Liver (tissue), 9 donors: ENCODE data around the gene BACH2. TPM values are rescaled to one million over a fixed set of nuclear protein-coding genes. Genes with fewer than 3 reads are reported as not detected.

Source experiments
- DNase-seq: peaks from one replicate; pipeline ENCODE4 v3.0.0-alpha.2; 2017; ENCODE audit warnings: low spot score
- H3K27ac ChIP-seq, 2 donors: one replicate each; pipeline ENCODE4 v1.7.0; 2013; ENCODE audit warnings: inconsistent platforms in 2 of 2, low read length in 2 of 2, control low read depth in 1 of 2, low read depth in 1 of 2, mild to moderate bottlenecking in 1 of 2
- H3K27me3 ChIP-seq, 4 donors: one replicate each; pipeline versions ENCODE4 v1.6.1 to v1.7.0; 2013; ENCODE audit warnings: low read length in 3 of 4, inconsistent platforms in 1 of 4, mild to moderate bottlenecking in 1 of 4, moderate library complexity in 1 of 4; ENCODE audit not compliant: control insufficient read depth in 4 of 4, insufficient read depth in 4 of 4
- H3K36me3 ChIP-seq, 4 donors: one replicate each; pipeline versions ENCODE4 v1.6.1 to v1.7.0; 2013; ENCODE audit warnings: low read length in 3 of 4, mild to moderate bottlenecking in 3 of 4, low read depth in 1 of 4, moderate library complexity in 1 of 4; ENCODE audit not compliant: control insufficient read depth in 4 of 4, insufficient read depth in 3 of 4
- H3K4me1 ChIP-seq, 4 donors: one replicate each; pipeline versions ENCODE4 v1.6.1 to v1.7.0; 2013; ENCODE audit warnings: low read length in 3 of 4, mild to moderate bottlenecking in 3 of 4, moderate library complexity in 1 of 4; ENCODE audit not compliant: control insufficient read depth in 4 of 4, insufficient read depth in 4 of 4
- H3K4me3 ChIP-seq, 3 donors: one replicate each; pipeline versions ENCODE4 v1.6.1 to v1.7.0; 2013; ENCODE audit warnings: low read length in 3 of 3, control low read depth in 1 of 3, low read depth in 1 of 3, mild to moderate bottlenecking in 1 of 3
- H3K9ac ChIP-seq, 2 donors: one replicate each; pipeline ENCODE4 v1.7.0; 2013; ENCODE audit warnings: low read length in 2 of 2, mild to moderate bottlenecking in 2 of 2, moderate library complexity in 2 of 2, control low read depth in 1 of 2, low read depth in 1 of 2
- H3K9me3 ChIP-seq, 4 donors: one replicate each; pipeline versions ENCODE4 v1.6.1 to v1.7.0; 2013; ENCODE audit warnings: low read length in 3 of 4; ENCODE audit not compliant: control insufficient read depth in 4 of 4
- ATF3 ChIP-seq: IDR thresholded peaks from 2 replicates; pipeline ENCODE4 v1.6.1; 2016; ENCODE audit warnings: antibody characterized with exemption
- EGR1 ChIP-seq, 2 donors: IDR thresholded peaks; 2 replicates each; pipeline ENCODE4 v1.6.1; 2016 to 2018; ENCODE audit warnings: antibody characterized with exemption in 2 of 2, low read depth in 2 of 2
- FOXA1 ChIP-seq: IDR thresholded peaks from 2 replicates; pipeline ENCODE4 v1.6.1; 2016; ENCODE audit warnings: antibody characterized with exemption
- FOXA2 ChIP-seq: IDR thresholded peaks from 2 replicates; pipeline ENCODE4 v1.6.1; 2016; ENCODE audit warnings: antibody characterized with exemption
- GABPA ChIP-seq, 2 donors: IDR thresholded peaks in 1 of 2; conservative IDR thresholded peaks in 1 of 2; 2 replicates each; pipeline ENCODE4 v1.6.1; 2016; ENCODE audit warnings: antibody characterized with exemption in 2 of 2, mild to moderate bottlenecking in 1 of 2, moderate library complexity in 1 of 2
- HNF4A ChIP-seq, 2 donors: conservative IDR thresholded peaks; 2 replicates each; pipeline ENCODE4 v1.6.1; 2016; ENCODE audit warnings: antibody characterized with exemption in 2 of 2, mild to moderate bottlenecking in 2 of 2
- HNF4G ChIP-seq: IDR thresholded peaks from 2 replicates; pipeline ENCODE4 v1.6.1; 2016; ENCODE audit warnings: antibody characterized with exemption
- JUND ChIP-seq, 2 donors: IDR thresholded peaks; 2 replicates each; pipeline ENCODE4 v1.6.1; 2016; ENCODE audit warnings: antibody characterized with exemption in 2 of 2
- MAX ChIP-seq: IDR thresholded peaks from 2 replicates; pipeline ENCODE4 v1.6.1; 2016; ENCODE audit warnings: antibody characterized with exemption
- NR2F2 ChIP-seq: IDR thresholded peaks from 2 replicates; pipeline ENCODE4 v1.6.1; 2016; ENCODE audit warnings: antibody characterized with exemption
- RAD21 ChIP-seq, 2 donors: IDR thresholded peaks; 2 replicates each; pipeline ENCODE4 v1.6.1; 2016; ENCODE audit warnings: antibody characterized with exemption in 2 of 2, mild to moderate bottlenecking in 2 of 2
- RXRA ChIP-seq, 2 donors: IDR thresholded peaks; 2 replicates each; pipeline ENCODE4 v1.6.1; 2017 to 2018; ENCODE audit warnings: antibody characterized with exemption in 2 of 2, mild to moderate bottlenecking in 1 of 2
- SP1 ChIP-seq: IDR thresholded peaks from 2 replicates; pipeline ENCODE4 v1.6.1; 2018; ENCODE audit warnings: antibody characterized with exemption, mild to moderate bottlenecking
- TAF1 ChIP-seq: conservative IDR thresholded peaks from 2 replicates; pipeline ENCODE4 v1.6.1; 2016; ENCODE audit warnings: antibody characterized with exemption, mild to moderate bottlenecking
- YY1 ChIP-seq: IDR thresholded peaks from 2 replicates; pipeline ENCODE4 v1.6.1; 2016; ENCODE audit warnings: antibody characterized with exemption, mild to moderate bottlenecking
- WGBS: extraction: QIAGEN DNeasy Blood & Tissue Kit; methylation state at CpG from one replicate; pipeline ENCODE4 v1.1.7; 2013; 5-methylcytosine and 5-hydroxymethylcytosine counted together
- polyA plus RNA-seq, 2 donors: library from polyadenylated mRNA; stranded (reverse) in 1 of 2; unstranded in 1 of 2; fragments of 200-250 nt in 1 of 2; fragments of >200 nt in 1 of 2; fragmentation: Nextera tagmentation in 1 of 2; extraction: Ambion mirVana in 1 of 2; gene quantifications; one replicate each; pipeline versions ENCODE4 v1.2.1 to v1.2.3, GENCODE V29; 2013 to 2015
- total RNA-seq, 2 donors: library from RNA; depleted of rRNA; stranded (reverse); fragments of >200 nt; gene quantifications; one replicate each; pipeline ENCODE4 v1.2.3, GENCODE V29; 2014
- TF ChIP-seq, protein P1 (sequence below): IDR thresholded peaks from 2 replicates; pipeline ENCODE4 v1.6.1; 2016; ENCODE audit warnings: antibody characterized with exemption, mild to moderate bottlenecking
- TF ChIP-seq, protein P2 (sequence below): IDR thresholded peaks from 2 replicates; pipeline ENCODE4 v1.6.1; 2016; ENCODE audit warnings: antibody characterized with exemption
- TF ChIP-seq, protein P3 (sequence below): fragments of 150-350 bp; IDR thresholded peaks from 2 replicates; pipeline ENCODE4 v1.5.1; 2017; ENCODE audit warnings: improper control_type of control experiment, low read depth, low read length; ENCODE audit not compliant: missing input control
- donor health status: healthy.
- donor health status: healthy.
- donor health status: healthy.
- donor health status: healthy.
- donor health status: healthy.

Gene BACH2
- total and polyA plus RNA-seq, 4 donors = 1.9 to 3.7 (median 1.9) TPM

- no peaks in the 10 kb centered on the region for H3K27me3 ChIP-seq
- WGBS = 84% methylated on average over 1 of the region's 1 CpG
- H3K36me3 ChIP-seq = no peaks in the 10 kb centered on the region
- DNase-seq = no peak
- H3K4me1 ChIP-seq = no peaks in the 10 kb centered on the region
- H3K9me3 ChIP-seq = no peaks in the 10 kb centered on the region
- H3K27ac ChIP-seq = no peak overlapping the region
- TF ChIP-seq RXRA (IDR thresholded peaks at IDR 0.05) = no peak
- no peak for TF ChIP-seq FOXA2
- TF ChIP-seq HNF4A (conservative IDR thresholded peaks at IDR 0.05) = no peak
- TF ChIP-seq ATF3 = no peak
- TF ChIP-seq HNF4G = no peak
- no peak for TF ChIP-seq SP1
- TF ChIP-seq JUND (IDR thresholded peaks at IDR 0.05) = no peak
- no peak for TF ChIP-seq EGR1 (IDR thresholded peaks at IDR 0.05; ENCODE audit: low read depth in 2 of 2)
- TF ChIP-seq FOXA1 = no peak
- TF ChIP-seq, protein P1, sequence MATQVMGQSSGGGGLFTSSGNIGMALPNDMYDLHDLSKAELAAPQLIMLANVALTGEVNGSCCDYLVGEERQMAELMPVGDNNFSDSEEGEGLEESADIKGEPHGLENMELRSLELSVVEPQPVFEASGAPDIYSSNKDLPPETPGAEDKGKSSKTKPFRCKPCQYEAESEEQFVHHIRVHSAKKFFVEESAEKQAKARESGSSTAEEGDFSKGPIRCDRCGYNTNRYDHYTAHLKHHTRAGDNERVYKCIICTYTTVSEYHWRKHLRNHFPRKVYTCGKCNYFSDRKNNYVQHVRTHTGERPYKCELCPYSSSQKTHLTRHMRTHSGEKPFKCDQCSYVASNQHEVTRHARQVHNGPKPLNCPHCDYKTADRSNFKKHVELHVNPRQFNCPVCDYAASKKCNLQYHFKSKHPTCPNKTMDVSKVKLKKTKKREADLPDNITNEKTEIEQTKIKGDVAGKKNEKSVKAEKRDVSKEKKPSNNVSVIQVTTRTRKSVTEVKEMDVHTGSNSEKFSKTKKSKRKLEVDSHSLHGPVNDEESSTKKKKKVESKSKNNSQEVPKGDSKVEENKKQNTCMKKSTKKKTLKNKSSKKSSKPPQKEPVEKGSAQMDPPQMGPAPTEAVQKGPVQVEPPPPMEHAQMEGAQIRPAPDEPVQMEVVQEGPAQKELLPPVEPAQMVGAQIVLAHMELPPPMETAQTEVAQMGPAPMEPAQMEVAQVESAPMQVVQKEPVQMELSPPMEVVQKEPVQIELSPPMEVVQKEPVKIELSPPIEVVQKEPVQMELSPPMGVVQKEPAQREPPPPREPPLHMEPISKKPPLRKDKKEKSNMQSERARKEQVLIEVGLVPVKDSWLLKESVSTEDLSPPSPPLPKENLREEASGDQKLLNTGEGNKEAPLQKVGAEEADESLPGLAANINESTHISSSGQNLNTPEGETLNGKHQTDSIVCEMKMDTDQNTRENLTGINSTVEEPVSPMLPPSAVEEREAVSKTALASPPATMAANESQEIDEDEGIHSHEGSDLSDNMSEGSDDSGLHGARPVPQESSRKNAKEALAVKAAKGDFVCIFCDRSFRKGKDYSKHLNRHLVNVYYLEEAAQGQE = no peak
- TF ChIP-seq NR2F2 = no peak
- TF ChIP-seq GABPA (IDR thresholded peaks at IDR 0.05 in 1 of 2, conservative IDR thresholded peaks at IDR 0.05 in 1 of 2) = no peak
- TF ChIP-seq YY1 = no peak
- no peak for TF ChIP-seq TAF1
- TF ChIP-seq, protein P2, sequence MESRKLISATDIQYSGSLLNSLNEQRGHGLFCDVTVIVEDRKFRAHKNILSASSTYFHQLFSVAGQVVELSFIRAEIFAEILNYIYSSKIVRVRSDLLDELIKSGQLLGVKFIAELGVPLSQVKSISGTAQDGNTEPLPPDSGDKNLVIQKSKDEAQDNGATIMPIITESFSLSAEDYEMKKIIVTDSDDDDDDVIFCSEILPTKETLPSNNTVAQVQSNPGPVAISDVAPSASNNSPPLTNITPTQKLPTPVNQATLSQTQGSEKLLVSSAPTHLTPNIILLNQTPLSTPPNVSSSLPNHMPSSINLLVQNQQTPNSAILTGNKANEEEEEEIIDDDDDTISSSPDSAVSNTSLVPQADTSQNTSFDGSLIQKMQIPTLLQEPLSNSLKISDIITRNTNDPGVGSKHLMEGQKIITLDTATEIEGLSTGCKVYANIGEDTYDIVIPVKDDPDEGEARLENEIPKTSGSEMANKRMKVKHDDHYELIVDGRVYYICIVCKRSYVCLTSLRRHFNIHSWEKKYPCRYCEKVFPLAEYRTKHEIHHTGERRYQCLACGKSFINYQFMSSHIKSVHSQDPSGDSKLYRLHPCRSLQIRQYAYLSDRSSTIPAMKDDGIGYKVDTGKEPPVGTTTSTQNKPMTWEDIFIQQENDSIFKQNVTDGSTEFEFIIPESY = no peak
- TF ChIP-seq, protein P3, sequence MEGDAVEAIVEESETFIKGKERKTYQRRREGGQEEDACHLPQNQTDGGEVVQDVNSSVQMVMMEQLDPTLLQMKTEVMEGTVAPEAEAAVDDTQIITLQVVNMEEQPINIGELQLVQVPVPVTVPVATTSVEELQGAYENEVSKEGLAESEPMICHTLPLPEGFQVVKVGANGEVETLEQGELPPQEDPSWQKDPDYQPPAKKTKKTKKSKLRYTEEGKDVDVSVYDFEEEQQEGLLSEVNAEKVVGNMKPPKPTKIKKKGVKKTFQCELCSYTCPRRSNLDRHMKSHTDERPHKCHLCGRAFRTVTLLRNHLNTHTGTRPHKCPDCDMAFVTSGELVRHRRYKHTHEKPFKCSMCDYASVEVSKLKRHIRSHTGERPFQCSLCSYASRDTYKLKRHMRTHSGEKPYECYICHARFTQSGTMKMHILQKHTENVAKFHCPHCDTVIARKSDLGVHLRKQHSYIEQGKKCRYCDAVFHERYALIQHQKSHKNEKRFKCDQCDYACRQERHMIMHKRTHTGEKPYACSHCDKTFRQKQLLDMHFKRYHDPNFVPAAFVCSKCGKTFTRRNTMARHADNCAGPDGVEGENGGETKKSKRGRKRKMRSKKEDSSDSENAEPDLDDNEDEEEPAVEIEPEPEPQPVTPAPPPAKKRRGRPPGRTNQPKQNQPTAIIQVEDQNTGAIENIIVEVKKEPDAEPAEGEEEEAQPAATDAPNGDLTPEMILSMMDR = no peak
- no peak for TF ChIP-seq MAX
- TF ChIP-seq RAD21 (IDR thresholded peaks at IDR 0.05) = no peak
- no peak overlapping the region for H3K9ac ChIP-seq
- H3K4me3 ChIP-seq = no peak overlapping the region
Measured at GRCh38 chr6:90333928-90334327, 37.3 kb upstream of the BACH2 start.
